OCI-LY7 (cell line): ENCODE measurements around the gene CBFA2T2. TPM values are rescaled to one million over a fixed set of nuclear protein-coding genes. Genes with fewer than 3 reads are reported as not detected.
A peak's percentile ranks its signal among the peaks of the same experiment; 100 is the strongest.

Source experiments
- BruUV-seq: library from RNA; stranded (reverse); fragments of 400-500 nt; replicated peaks from 2 replicates; lab custom pipeline; 2021; lab: Mats Ljungman, UMichigan
- CTCF ChIA-PET: fragments of 300-600 bp; sonication (Branson Sonifier 250); formaldehyde crosslinking; loops from one replicate; lab custom pipeline; 2022; ENCODE audit warnings: antibody characterized with exemption; ENCODE audit not compliant: unreplicated experiment; lab: Charles Lee
- POLR2A ChIA-PET: fragments of 300-600 bp; sonication (Branson Sonifier 250); formaldehyde crosslinking; loops from one replicate; lab custom pipeline; 2022; ENCODE audit warnings: antibody characterized with exemption; lab: Charles Lee
- DNase-seq: peaks from one replicate; pipeline ENCODE4 v3.0.0-alpha.2; 2015; ENCODE audit warnings: low spot score
- H2AFZ ChIP-seq: fragments of 200-600 bp; sonication (generic), shearing (Covaris generic); 2 replicates; pipeline ENCODE4 v1.6.1; 2014; ENCODE audit warnings: mild to moderate bottlenecking, antibody characterized with exemption, low read length, moderate library complexity
- H3K27ac ChIP-seq: fragments of 200-600 bp; sonication (generic); 2 replicates; pipeline ENCODE4 v1.5.1; 2014; ENCODE audit warnings: mixed run types, low read depth, mild to moderate bottlenecking, moderate library complexity, low read length, inconsistent platforms; ENCODE audit not compliant: poor library complexity, severe bottlenecking
- H3K36me3 ChIP-seq: fragments of 200-600 bp; sonication (generic); 2 replicates; pipeline ENCODE4 v1.6.1; 2014; ENCODE audit warnings: mild to moderate bottlenecking, antibody characterized with exemption, low read length, moderate library complexity, mixed read lengths; ENCODE audit not compliant: insufficient read depth
- H3K4me1 ChIP-seq: fragments of 200-600 bp; sonication (generic); 2 replicates; pipeline ENCODE4 v1.5.1; 2014; ENCODE audit warnings: mild to moderate bottlenecking, low read length; ENCODE audit not compliant: insufficient read depth, poor library complexity, severe bottlenecking
- H3K4me2 ChIP-seq: fragments of 200-600 bp; sonication (generic); 2 replicates; pipeline ENCODE4 v1.6.1; 2014; ENCODE audit warnings: mild to moderate bottlenecking, low read length
- H3K4me3 ChIP-seq: fragments of 200-600 bp; sonication (generic); 2 replicates; pipeline ENCODE4 v1.5.1; 2014; ENCODE audit warnings: mild to moderate bottlenecking, low read depth, low read length; ENCODE audit not compliant: poor library complexity, severe bottlenecking
- H3K79me2 ChIP-seq: fragments of 200-600 bp; sonication (generic); 2 replicates; pipeline ENCODE4 v1.6.1; 2016; ENCODE audit warnings: low read depth, mild to moderate bottlenecking, low read length, moderate library complexity, mixed read lengths; ENCODE audit not compliant: insufficient read depth
- H3K9me2 ChIP-seq: fragments of 200-600 bp; sonication (generic); 2 replicates; pipeline ENCODE4 v1.6.1; 2016; ENCODE audit warnings: mild to moderate bottlenecking, low read length, mixed read lengths; ENCODE audit not compliant: insufficient read depth
- H3K9me3 ChIP-seq: fragments of 200-600 bp; sonication (generic); 2 replicates; pipeline ENCODE4 v1.6.1; 2014; ENCODE audit warnings: mild to moderate bottlenecking, mixed run types, low read length, mixed read lengths
- H4K20me1 ChIP-seq: fragments of 200-600 bp; sonication (generic); 2 replicates; pipeline ENCODE4 v1.6.1; 2014; ENCODE audit warnings: mild to moderate bottlenecking, antibody characterized with exemption, low read length, moderate library complexity, mixed read lengths; ENCODE audit not compliant: insufficient read depth
- CTCF ChIP-seq: fragments of 200-600 bp; sonication (generic); conservative IDR thresholded peaks from 2 replicates; pipeline ENCODE4 v1.5.1; 2014; ENCODE audit warnings: mild to moderate bottlenecking, antibody characterized with exemption, low read length, moderate library complexity, mixed read lengths
- EZH2phosphoT487 ChIP-seq: fragments of 200-600 bp; sonication (generic); IDR thresholded peaks from 2 replicates; pipeline ENCODE4 v1.6.1; 2018; ENCODE audit warnings: low read depth, borderline replicate concordance, mild to moderate bottlenecking, mixed run types, antibody characterized with exemption, low read length, moderate library complexity, mixed read lengths
- intact Hi-C: fragments of 100-400 bp; cut with micrococcal nuclease; formaldehyde crosslinking; loops from one replicate; pipeline ENCODE4 v1.10.0; 2022; ENCODE audit not compliant: unreplicated experiment
- total RNA-seq, 2 experiments: library from RNA; depleted of rRNA in 1 of 2; stranded (reverse); fragments of >200 nt in 1 of 2; shearing (Covaris generic) in 1 of 2; gene quantifications; 2 replicates each; pipeline ENCODE4 v1.2.3, GENCODE V29; 2014 to 2022

The CBFA2T2 gene
- total RNA-seq, 2 experiments from 2014 or later: 20.7 to 32.9 TPM

- ChIA-PET CTCF (interaction anchor here (2.9 kb wide), 1 partner anchor 12 kb away, joined by 16 read pairs; the partner anchor contains the start of gene ACTL10), POLR2A (interaction anchor here (0.5 to 1.4 kb wide), 7 partner anchors 11 to 434 kb away, joined by 3 to 8 read pairs (median 4); partner anchors contain the start of genes ACTL10, CBFA2T2 and PXMP4)
- Histone ChIP-seq H3K79me2 (peaks cover 62% of the 10 kb centered on the region), H4K20me1 (peaks cover 26% of the 10 kb centered on the region), H3K4me2 (peak overlapping the region; percentile 97), H3K4me3 (peak overlapping the region; percentile 48), H2AFZ (no peak overlapping the region), H3K36me3 (peaks cover 96% of the 10 kb centered on the region), H3K4me1 (peaks cover 70% of the 10 kb centered on the region), H3K9me2 (no peaks in the 10 kb centered on the region), H3K27ac (peak overlapping the region; percentile 78), H3K9me3 (no peaks in the 10 kb centered on the region)
- DNase-seq: peak; percentile 96
- no peak for TF ChIP-seq CTCF
- TF ChIP-seq EZH2phosphoT487: no peak
- BruUV-seq: no TSS peak
- intact Hi-C loops: loop anchor here (10.0 kb wide), 1 partner anchor 1935 kb away; the partner anchor contains the start of gene SPAG4
These were observed 190.0 kb downstream of the CBFA2T2 start for GRCh38 chr20:33679758-33680485.

GRCh38 chr20:33680686-33681085 is 190.8 kb downstream of the CBFA2T2 start:
- peaks cover 27% of the 10 kb centered on the region for H4K20me1 ChIP-seq
- TF ChIP-seq EZH2phosphoT487 (no peak), CTCF (no peak)
- H3K9me2 ChIP-seq: no peaks in the 10 kb centered on the region
- H2AFZ ChIP-seq: no peak overlapping the region
- DNase-seq: no peak
- ChIA-PET CTCF (interaction anchor here (1.5 to 2.9 kb wide), 2 partner anchors 13 to 51 kb away, joined by 4 to 16 read pairs; partner anchors contain the start of genes ACTL10 and ZNF341), POLR2A (interaction anchor here (0.5 to 1.0 kb wide), 3 partner anchors 95 to 1027 kb away, joined by 3 read pairs; no protein-coding TSS in a partner anchor)
- intact Hi-C loops: loop anchor here (10.0 kb wide), 1 partner anchor 1934 kb away; the partner anchor contains the start of gene SPAG4
- H3K4me3 ChIP-seq: peak overlapping the region; percentile 48
- peaks cover 66% of the 10 kb centered on the region for H3K79me2 ChIP-seq
- no TSS peak for BruUV-seq
- peak overlapping the region; percentile 97 for H3K4me2 ChIP-seq
- no peaks in the 10 kb centered on the region for H3K9me3 ChIP-seq
- H3K27ac ChIP-seq: peak overlapping the region; percentile 78
- peaks cover 92% of the 10 kb centered on the region for H3K36me3 ChIP-seq
- peaks cover 63% of the 10 kb centered on the region for H3K4me1 ChIP-seq
